ENCODE data around the gene LIMCH1. TPM values are rescaled to one million over a fixed set of nuclear protein-coding genes. Genes with fewer than 3 reads are reported as not detected.

The LIMCH1 gene
- total RNA-seq, 1 experiment from 2014 or later = 3.3 TPM

- Histone ChIP-seq H2BK120ac (ENCODE audit: low read depth, low read length, poor library complexity, severe bottlenecking) (no peak overlapping the region), H3K23ac (ENCODE audit: insufficient read length, low read depth, low read length) (no peak overlapping the region), H4K91ac (ENCODE audit: insufficient read length, low read depth, low read length) (no peak overlapping the region), H3K79me1 (ENCODE audit: insufficient read depth, low read depth, low read length, poor library complexity, severe bottlenecking) (no peaks in the 10 kb centered on the region), H3K4me2 (ENCODE audit: insufficient read depth, insufficient read length, low read length) (no peak overlapping the region), H3K56ac (ENCODE audit: insufficient read length, low read depth, low read length) (no peak overlapping the region), H4K20me1 (ENCODE audit: control insufficient read depth, insufficient read depth, insufficient read length) (no peaks in the 10 kb centered on the region), H3K23me2 (ENCODE audit: insufficient read length, low read depth, low read length, poor library complexity, severe bottlenecking) (no peaks in the 10 kb centered on the region), H3K14ac (ENCODE audit: insufficient read depth, low read length) (no peak overlapping the region), H3K18ac (ENCODE audit: insufficient read length, low read depth, low read length) (no peak overlapping the region), H3T11ph (ENCODE audit: low read length) (no peak overlapping the region), H3K27me3 (ENCODE audit: insufficient read depth, low read length) (no peaks in the 10 kb centered on the region; the same call in 1 of the 2 replicates), H2BK12ac (ENCODE audit: insufficient read length, low read depth, low read length) (no peak overlapping the region), H2AFZ (ENCODE audit: low read length) (no peak overlapping the region), H3K9me3 (ENCODE audit: control insufficient read depth, low read depth, low read length) (no peaks in the 10 kb centered on the region), H4K8ac (replicated peaks; ENCODE audit: insufficient read length, low read depth, low read length) (no peak overlapping the region), H2BK5ac (ENCODE audit: insufficient read length, low read length) (no peak overlapping the region), H3K4me1 (ENCODE audit: insufficient read depth, low read length) (no peaks in the 10 kb centered on the region), H3K27ac (ENCODE audit: insufficient read length, low read depth, low read length) (no peak overlapping the region), H4K5ac (ENCODE audit: insufficient read length, low read depth, low read length) (no peak overlapping the region), H3K79me2 (ENCODE audit: insufficient read depth, low read length) (no peaks in the 10 kb centered on the region), H3K9ac (ENCODE audit: extremely low read depth, insufficient read length, low read length) (no peak overlapping the region), H2BK15ac (ENCODE audit: low read depth, low read length) (no peak overlapping the region), H3K4ac (ENCODE audit: low read depth, low read length) (no peak overlapping the region), H2BK20ac (ENCODE audit: low read depth, low read length, poor library complexity, severe bottlenecking) (no peak overlapping the region), H2AK5ac (ENCODE audit: insufficient read length, low read length) (no peak overlapping the region)
- no peak for DNase-seq
- TF ChIP-seq CTCF (conservative IDR thresholded peaks at IDR 0.05) = no peak
- no peaks in the 10 kb centered on the region for H3K9me3 Mint-ChIP-seq
- H3K27ac Mint-ChIP-seq = no peak overlapping the region
- peaks cover 6 to 7% of the 10 kb centered on the region in 2 experiments for H3K4me1 Mint-ChIP-seq
- peaks cover 2% of the 10 kb centered on the region for H3K27me3 Mint-ChIP-seq (ENCODE audit: low read depth)
- H3K36me3 Mint-ChIP-seq (ENCODE audit: insufficient read depth in 1 of 3, low read depth in 3 of 3) = no peaks in the 10 kb centered on the region
- H3K4me3 Mint-ChIP-seq = no peak overlapping the region
These were observed 61.3 kb downstream of the LIMCH1 start for GRCh38 chr4:41599192-41599786.
